ENCODE data around the gene RAMP3. TPM values are rescaled to one million over a fixed set of nuclear protein-coding genes. Genes with fewer than 3 reads are reported as not detected.

Gene RAMP3
- total RNA-seq, 4 donors from 2014 or later: 31.9 to 66.5 (median 46.1) TPM

DNA sequence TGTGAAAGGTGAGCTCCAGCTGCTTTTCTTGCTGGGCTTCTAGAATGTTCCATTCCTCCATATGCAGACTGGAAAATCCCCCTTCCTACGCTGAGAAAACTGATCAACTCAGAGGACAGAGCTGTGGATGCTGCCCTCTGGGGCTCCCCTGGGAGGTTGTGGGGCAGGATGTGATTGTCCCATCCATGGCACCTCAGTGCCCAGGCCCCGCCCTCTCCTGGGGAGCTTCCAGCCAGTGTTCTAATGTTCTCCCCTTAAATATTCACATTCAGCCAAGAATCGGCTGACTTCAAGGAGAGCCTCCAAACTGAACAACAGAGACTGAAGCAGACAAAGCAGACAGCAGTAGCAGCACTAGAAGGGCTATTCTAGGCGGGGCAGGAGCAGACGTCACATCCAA, 55.0 kb downstream of the RAMP3 start:
- H3K27ac ChIP-seq: no peak overlapping the region
- H3K4me3 ChIP-seq: no peak overlapping the region
- ATAC-seq: no peak
- H3K36me3 ChIP-seq: no peaks in the 10 kb centered on the region
- no peak for TF ChIP-seq POLR2AphosphoS5 (IDR thresholded peaks at IDR 0.05)
- TF ChIP-seq POLR2A (IDR thresholded peaks at IDR 0.05): no peak
- no peak for TF ChIP-seq CTCF (IDR thresholded peaks at IDR 0.05)
- no peak for TF ChIP-seq EP300 (IDR thresholded peaks at IDR 0.05)
- no peaks in the 10 kb centered on the region for H3K9me3 ChIP-seq
- H3K27me3 ChIP-seq: peaks cover 62% of the 10 kb centered on the region
- 67 to 80% methylated on average over 1 to 3 of the region's 5 CpGs for WGBS, 2 donors (ENCODE audit: low coverage in 1 of 2)
- no peaks in the 10 kb centered on the region for H3K4me1 ChIP-seq

DNA sequence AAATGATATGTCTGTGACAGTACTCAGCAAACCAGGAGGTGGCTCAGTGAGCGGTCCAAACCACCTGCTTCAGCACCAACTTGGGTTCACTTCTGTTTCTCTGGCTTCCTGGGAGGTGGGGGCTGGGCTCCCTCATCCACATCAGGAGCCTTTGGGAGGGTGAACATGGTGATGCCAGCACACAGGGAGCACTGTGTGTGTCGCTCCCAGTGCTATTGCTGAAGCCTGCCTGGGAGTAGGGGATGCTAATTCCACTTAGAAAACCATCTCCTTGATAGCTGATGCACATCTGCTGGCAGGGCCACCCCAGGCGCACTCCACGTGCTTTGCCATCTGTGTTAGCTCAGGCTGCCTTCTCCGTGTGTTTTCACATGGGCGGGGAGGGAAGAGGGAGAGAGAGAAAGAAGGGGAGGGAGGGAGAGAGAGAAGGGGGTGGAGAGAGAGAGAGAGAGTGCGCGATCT, 58.0 kb downstream of the RAMP3 start:
- 25 to 36% methylated on average over 6 to 8 of the region's 8 CpGs for WGBS, 2 donors (ENCODE audit: low coverage in 1 of 2)
- Histone ChIP-seq H3K27me3 (peaks cover 66% of the 10 kb centered on the region), H3K27ac (no peak overlapping the region), H3K36me3 (no peaks in the 10 kb centered on the region), H3K4me1 (no peaks in the 10 kb centered on the region), H3K4me3 (no peak overlapping the region), H3K9me3 (no peaks in the 10 kb centered on the region)
- no peak for TF ChIP-seq POLR2A (IDR thresholded peaks at IDR 0.05)
- no peak for TF ChIP-seq CTCF (IDR thresholded peaks at IDR 0.05)
- no peak for TF ChIP-seq POLR2AphosphoS5 (IDR thresholded peaks at IDR 0.05)
- TF ChIP-seq EP300 (IDR thresholded peaks at IDR 0.05): no peak
- no peak for ATAC-seq

GRCh38 chr7:45216181-45216580, 58.6 kb downstream of the RAMP3 start:
- no peak overlapping the region for H3K4me3 ChIP-seq
- no peak overlapping the region for H3K27ac ChIP-seq
- no peaks in the 10 kb centered on the region for H3K36me3 ChIP-seq
- H3K9me3 ChIP-seq: no peaks in the 10 kb centered on the region
- TF ChIP-seq EP300 (IDR thresholded peaks at IDR 0.05) (no peak), CTCF (IDR thresholded peaks at IDR 0.05) (no peak), POLR2AphosphoS5 (IDR thresholded peaks at IDR 0.05) (no peak), POLR2A (IDR thresholded peaks at IDR 0.05) (no peak)
- H3K4me1 ChIP-seq: no peaks in the 10 kb centered on the region
- 57% methylated on average over 5 of the region's 7 CpGs; no CpG with 5 or more reads in 1 of the 2 donors for WGBS, 2 donors (ENCODE audit: low coverage in 1 of 2)
- peaks cover 64% of the 10 kb centered on the region for H3K27me3 ChIP-seq
- no peak for ATAC-seq

DNA sequence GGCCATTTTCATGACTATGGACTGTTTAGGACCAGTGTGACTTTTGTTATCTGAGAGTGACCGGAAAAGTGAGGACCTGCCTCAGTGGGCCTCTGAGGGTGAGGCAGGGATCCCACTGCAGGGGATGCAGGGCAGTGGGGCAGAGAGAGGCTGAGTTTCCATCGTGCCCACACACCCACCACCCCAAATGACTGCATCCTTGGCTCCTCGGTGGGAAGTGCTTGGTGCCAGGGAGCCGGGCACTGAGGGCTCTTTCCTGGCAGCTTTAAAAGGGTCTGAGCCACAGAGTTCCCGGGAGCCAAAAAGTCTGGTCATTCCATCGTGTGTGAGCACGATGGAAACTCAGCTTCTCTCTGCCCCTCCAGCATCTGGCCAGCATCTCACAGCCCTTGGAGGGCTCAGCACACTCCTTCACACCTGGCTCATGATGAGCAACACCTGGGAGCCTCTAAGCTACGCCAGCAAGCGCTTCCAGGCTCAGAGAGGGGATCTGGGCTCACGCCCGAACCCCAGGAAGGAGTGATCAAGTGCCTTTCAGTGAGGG, 59.1 kb downstream of the RAMP3 start:
- TF ChIP-seq POLR2AphosphoS5 (IDR thresholded peaks at IDR 0.05): no peak
- TF ChIP-seq POLR2A (IDR thresholded peaks at IDR 0.05): no peak
- no peak for TF ChIP-seq EP300 (IDR thresholded peaks at IDR 0.05)
- no peak for TF ChIP-seq CTCF (IDR thresholded peaks at IDR 0.05)
- Histone ChIP-seq H3K36me3 (no peaks in the 10 kb centered on the region), H3K27ac (no peak overlapping the region), H3K4me1 (no peaks in the 10 kb centered on the region), H3K4me3 (no peak overlapping the region), H3K27me3 (peaks cover 64% of the 10 kb centered on the region), H3K9me3 (no peaks in the 10 kb centered on the region)
- no peak for ATAC-seq
- WGBS, 2 donors (ENCODE audit: low coverage in 1 of 2): no CpG with 5 or more reads among the region's 11 CpGs

DNA sequence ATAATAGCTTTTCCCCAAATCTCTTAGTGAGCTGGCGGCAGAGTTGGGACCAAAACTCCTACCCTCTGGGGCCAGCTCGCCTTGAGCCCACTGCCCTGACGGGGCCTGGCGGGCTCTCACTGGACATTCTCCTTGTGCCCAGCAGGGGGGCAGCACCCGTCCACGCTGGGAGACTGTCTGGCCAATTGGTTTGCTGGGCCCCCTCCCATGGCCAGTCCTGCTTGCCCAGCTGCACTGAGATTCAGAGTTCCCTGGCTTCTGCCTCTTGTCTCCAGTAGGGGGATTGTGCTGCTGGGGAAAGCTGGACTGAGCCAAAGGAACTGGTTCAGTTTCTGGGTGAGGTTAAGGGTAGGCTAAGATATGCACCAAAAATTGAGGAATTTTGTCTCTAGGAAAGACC, 59.8 kb downstream of the RAMP3 start:
- Histone ChIP-seq H3K27me3 (peaks cover 67% of the 10 kb centered on the region), H3K4me3 (no peak overlapping the region), H3K9me3 (no peaks in the 10 kb centered on the region), H3K27ac (no peak overlapping the region), H3K4me1 (no peaks in the 10 kb centered on the region), H3K36me3 (no peaks in the 10 kb centered on the region)
- WGBS, 2 donors (ENCODE audit: low coverage in 1 of 2): 100% methylated on average over 1 of the region's 6 CpGs; no CpG with 5 or more reads in 1 of the 2 donors
- TF ChIP-seq EP300 (IDR thresholded peaks at IDR 0.05) (no peak), POLR2AphosphoS5 (IDR thresholded peaks at IDR 0.05) (no peak), POLR2A (IDR thresholded peaks at IDR 0.05) (no peak), CTCF (IDR thresholded peaks at IDR 0.05) (no peak)
- no peak for ATAC-seq

All from gastroesophageal sphincter (tissue), 4 donors.